Cardiac septum (tissue), 1 donor: ENCODE data around the gene TMEM154. TPM values are rescaled to one million over a fixed set of nuclear protein-coding genes. Genes with fewer than 3 reads are reported as not detected.

ENCODE experiments used
- DNase-seq: peaks from one replicate; pipeline ENCODE4 v3.0.0-alpha.2; 2020; ENCODE audit warnings: low spot score
- intact Hi-C: fragments of 100-400 bp; cut with DNase I; formaldehyde crosslinking; loops from one replicate; pipeline ENCODE4 v1.14.0; 2022
- total RNA-seq: library from RNA; stranded (reverse); fragmentation: NEBNext Ultra II Directional; extraction: Animal tissue kit (Norgen Biotek cat#: 25700); gene quantifications from one replicate; pipeline ENCODE4 v1.2.1, GENCODE V29; 2021
- donor health status: DM: no; HTN: no; CAD: no.

TMEM154 gene
- total RNA-seq, 1 donor from 2014 or later = 1.6 TPM

DNA sequence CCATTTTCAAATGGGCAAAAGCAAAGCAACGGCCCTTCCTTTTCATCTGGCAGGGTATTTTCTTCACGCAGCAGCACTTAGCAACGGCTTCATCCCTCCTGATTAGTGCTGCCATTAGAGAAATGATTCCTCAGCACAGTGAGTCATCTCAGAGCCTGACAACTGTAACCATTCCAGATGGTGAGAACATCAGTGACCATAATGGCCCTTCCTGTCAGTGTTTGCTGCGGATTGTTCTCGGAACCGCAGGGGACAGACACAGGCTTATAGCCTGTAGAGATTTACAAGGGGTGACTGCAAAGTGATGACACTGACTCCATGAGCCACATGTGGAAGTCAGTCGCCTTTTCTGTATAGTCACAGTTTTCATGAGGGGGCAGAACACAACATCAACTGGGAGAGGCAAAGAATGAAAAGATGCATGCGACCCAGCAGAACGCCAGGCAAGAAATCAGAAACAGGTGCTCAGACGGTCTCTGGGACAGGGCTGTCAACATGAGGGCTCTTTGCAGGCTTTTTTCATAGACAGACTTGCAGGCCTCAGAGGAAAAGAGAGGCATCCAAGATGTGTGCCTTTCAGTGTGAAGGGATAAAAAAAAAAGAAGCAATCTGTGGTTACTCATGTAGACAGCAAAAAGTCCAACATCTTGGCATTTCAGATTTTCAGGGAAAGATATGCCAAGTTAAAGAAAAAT is 74.0 kb downstream of the TMEM154 start:
- no peak for DNase-seq
- intact Hi-C loops = no loop called here

DNA sequence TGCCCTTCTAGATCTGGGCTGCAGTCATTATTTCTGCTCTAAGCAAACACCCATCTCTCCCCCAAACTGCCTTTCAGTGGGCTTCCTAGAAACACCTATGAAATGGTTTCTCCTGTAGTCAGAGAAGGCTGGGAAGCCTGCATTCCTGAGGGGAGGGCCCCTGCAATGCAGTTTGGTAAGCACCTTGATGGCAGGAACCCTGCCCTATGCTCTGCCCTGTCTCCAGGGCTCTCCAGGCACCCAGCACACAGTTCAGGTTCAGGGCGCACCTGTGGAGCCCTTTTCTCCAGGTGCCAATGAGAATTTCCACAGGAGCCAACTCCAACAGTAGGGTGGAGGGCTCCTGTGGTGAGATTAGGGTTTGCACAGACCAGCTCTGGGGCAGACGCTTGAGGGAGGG is 74.8 kb downstream of the TMEM154 start:
- intact Hi-C loops = no loop called here
- no peak for DNase-seq

GRCh38 chr4:152601156-152601555 is 78.6 kb downstream of the TMEM154 start:
- intact Hi-C loops = no loop called here
- DNase-seq = no peak

DNA sequence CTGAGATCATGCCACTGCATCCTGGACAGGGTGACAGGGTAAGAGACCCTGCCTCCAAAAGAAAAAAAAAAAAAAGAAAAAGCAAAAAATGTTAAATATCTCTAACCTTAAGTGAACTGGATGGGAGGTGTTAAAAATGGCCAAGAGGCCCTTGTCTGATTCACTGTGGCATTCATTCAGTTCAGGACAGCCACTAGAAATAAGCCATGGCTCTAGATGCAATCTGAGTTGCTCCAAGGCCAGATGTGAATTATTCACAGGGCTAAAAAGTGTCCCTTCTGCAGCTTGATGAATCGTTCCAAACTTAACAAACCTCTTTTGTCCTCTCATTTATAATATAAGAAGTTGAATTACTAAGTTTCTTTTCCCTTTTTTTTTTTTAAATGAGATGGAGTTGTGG is 80.2 kb downstream of the TMEM154 start:
- intact Hi-C loops = no loop called here
- no peak for DNase-seq

- DNase-seq = no peak
- intact Hi-C loops = no loop called here
Measured at GRCh38 chr4:152599095-152599494, 80.7 kb downstream of the TMEM154 start.

GRCh38 chr4:152598454-152598853 is 81.3 kb downstream of the TMEM154 start:
- intact Hi-C loops = no loop called here
- DNase-seq = no peak

DNA sequence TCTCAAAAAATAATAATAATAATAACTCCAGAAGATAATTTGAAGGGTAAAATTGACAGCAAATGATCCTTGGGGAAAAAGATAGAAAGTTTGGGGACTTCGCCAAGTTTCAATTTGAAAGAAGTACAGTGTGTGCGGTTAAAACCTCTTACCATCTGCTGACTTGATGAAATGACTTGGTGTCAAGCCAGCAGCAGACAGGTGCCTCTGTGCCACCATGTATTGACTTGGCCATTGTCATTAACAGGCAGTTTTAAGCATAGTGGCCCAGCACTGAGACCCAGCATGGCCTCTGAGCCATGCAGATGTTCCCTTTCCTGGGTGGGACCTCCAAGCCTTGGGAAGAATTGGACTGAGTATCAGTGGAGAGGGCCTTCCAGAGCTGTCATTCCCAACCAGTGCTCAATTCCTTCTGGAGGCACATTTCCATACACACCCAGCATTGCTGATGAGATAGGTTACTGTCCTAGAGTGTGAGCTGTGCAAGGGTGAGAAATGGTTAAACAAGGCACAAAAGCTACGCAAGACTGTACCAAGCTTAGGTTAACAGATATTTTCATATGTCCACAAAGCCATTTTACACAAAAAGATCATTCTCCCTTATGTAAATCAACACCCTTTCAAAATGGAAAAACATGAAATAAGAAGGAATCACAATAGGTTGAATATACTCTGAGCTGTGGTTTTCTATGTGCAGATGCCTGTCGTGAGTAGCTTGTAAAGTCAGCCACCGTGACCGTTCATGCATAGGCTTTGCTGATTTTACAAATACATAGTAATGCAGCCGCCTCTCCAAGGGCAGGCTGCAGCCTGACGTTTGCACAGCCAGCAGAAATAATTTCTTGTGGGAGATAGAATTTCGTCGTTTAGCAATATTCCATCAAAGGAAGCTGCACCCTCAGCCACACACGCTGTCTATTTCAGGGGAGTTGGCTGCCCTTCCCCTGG is 84.5 kb downstream of the TMEM154 start:
- intact Hi-C loops = no loop called here
- no peak for DNase-seq

DNA sequence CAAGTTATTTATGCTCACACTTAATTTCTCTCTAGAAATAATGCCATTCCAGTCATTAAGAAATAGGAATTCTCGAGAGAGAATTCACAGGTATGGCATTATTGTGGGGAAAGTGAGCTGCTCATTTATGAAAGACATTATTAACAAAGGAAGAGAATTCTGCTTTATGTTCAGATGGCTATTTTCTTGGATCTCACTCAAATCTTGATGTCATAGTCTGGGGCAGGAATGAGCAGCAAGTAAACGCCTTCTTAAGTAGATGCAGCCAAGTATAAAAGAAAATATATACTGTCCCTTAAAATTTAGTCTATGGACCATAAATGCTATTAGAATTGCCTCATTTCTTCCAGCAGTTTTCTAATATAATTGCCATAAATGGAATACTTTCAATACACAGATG is 85.7 kb downstream of the TMEM154 start:
- DNase-seq = no peak
- intact Hi-C loops = no loop called here

- intact Hi-C loops = no loop called here
- no peak for DNase-seq
Measured at GRCh38 chr4:152591876-152592275, 87.9 kb downstream of the TMEM154 start.

DNA sequence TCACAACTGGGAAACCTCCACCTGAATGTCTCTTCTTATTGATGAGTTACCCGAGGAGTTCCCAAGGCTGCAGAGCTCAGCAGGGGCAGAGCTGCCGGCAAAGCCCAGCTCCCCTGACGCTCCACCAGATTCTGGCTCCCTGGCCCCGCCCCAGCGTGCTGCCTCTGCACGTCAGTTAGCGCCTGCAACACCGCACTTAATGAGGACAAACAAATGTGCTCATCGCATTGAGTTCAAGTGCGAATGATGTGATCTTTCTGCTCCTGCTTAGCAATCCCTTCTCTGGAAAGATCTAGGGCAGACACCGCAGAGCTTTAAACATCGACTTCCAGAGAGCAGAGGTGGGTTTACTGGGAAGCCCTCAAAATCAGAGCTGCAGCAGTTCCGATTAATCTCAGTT is 88.4 kb downstream of the TMEM154 start:
- intact Hi-C loops = no loop called here

DNA sequence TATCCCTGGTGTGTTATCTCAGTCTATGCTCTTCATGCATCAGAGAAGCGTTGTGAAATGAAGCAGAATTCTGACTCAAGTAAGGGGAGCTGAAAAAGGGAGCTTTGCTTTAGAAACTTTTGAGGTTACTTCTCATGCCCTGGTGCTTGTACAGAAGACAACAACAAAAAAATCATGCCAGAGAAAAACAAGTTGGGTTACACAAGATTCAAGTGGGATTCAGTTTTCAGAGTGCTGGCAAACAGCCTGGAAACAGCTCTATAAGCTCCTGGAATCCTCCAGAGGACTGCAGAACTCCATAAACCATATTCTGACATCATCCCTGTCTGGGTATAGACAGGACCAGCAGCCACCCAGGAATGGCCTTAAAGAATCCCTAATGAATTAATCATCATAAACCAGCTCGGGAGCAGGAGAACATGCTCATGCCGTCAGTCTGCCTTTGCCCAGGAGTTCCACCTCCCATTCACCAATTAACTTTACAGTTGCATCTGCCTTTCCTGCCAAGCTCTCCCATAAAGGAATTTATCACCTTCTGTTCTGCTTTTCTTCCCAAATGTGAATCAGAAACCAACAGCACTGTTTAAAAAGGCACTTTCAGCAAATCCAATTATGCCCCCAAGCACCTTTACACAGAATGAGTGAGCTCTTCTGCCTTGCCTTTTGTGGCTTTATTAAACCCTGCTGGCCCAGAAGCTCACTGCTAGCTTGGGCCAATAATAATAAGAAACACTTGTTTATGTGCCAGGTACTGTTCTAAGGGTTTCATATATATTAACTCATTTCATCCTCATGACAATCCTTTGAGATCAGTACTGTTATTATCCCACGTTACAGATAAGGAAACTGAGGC is 89.4 kb downstream of the TMEM154 start:
- intact Hi-C loops = no loop called here

More for the DNA sequence above, 88.4 kb downstream of the TMEM154 start:
- DNase-seq = no peak

DNA sequence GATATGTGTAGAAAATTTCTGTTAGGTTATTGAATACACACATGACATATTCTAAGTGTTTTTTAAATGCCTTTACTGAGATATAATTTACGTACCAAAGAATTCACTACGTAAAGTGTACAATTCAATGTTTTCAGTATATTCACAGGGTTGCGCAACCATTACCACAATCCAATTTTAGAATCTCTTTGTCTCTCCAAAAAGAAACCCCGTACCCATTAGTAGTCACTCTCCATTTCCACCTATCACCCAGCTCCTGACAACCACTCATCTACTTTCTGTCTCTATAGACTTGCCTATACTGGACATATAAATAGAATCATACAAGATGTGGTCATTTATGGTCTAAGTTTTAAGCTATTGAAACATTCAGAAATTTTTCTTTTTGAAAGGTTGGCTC is 90.9 kb downstream of the TMEM154 start:
- intact Hi-C loops = no loop called here
- DNase-seq = no peak

More for the DNA sequence above, 89.4 kb downstream of the TMEM154 start:
- no peak for DNase-seq

DNA sequence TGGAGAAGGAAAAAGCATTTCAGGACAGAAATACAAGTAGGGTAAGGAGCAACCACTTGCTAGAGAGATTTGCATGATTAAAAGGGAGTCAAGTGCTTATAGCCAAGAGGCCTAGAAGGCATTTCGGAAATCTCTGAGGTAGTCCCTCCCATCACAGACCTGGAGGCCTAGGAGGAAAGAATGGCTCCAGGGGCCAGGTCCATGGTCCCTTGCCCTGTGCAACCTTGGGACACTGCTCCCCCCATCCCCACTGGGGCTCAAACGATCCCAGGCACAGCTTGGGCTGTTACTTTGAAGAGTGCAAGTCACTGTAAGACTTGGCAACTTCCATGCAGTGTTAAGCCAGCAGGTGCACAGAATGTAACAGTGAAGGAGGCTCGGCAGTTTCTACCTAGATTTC is 92.7 kb downstream of the TMEM154 start:
- DNase-seq = no peak
- intact Hi-C loops = no loop called here

DNA sequence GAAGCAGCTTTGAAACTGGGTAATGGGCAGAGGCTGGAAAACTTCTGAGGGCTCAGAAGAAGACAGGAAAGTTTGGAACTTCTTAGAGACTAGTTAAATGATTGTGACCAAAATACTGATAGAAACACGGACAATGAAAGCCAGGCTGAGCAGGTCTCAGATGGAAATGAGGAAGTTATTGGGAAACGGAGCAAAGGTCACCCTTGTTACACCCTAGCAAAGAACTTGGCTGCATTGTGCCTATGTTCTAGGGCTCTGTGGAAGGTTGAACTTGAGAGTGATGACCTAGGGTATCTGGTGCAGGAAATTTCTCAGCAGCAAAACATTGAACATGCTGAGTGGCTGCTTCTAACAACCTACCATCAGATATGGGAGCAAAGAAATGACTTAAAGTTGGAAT is 93.1 kb downstream of the TMEM154 start:
- intact Hi-C loops = no loop called here
- DNase-seq = no peak

DNA sequence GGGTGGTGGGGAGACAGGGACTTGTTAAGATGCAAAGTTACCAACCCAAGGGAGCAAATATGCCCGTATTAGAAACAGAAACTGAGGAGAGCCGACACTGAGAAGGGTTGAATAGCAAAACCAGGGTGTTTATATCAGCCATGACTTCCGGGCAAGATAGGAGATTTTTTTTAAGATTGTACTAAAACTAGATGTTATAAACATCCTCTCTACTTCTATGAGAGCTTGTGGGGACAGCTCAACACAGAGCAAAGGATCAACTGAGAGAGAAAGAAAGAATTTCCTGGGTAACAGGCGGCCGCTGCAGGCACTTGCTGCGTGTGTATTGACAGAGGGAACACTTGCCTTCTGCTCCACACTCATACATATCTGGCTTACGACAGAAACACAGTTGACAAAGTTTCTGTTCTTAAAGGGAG is 94.8 kb downstream of the TMEM154 start:
- no peak for DNase-seq
- intact Hi-C loops = no loop called here

GRCh38 chr4:152581536-152582160 is 98.1 kb downstream of the TMEM154 start:
- intact Hi-C loops = no loop called here
- no peak for DNase-seq

- intact Hi-C loops = no loop called here
- DNase-seq = no peak
Measured at GRCh38 chr4:152579916-152580315, 99.9 kb downstream of the TMEM154 start.

DNA sequence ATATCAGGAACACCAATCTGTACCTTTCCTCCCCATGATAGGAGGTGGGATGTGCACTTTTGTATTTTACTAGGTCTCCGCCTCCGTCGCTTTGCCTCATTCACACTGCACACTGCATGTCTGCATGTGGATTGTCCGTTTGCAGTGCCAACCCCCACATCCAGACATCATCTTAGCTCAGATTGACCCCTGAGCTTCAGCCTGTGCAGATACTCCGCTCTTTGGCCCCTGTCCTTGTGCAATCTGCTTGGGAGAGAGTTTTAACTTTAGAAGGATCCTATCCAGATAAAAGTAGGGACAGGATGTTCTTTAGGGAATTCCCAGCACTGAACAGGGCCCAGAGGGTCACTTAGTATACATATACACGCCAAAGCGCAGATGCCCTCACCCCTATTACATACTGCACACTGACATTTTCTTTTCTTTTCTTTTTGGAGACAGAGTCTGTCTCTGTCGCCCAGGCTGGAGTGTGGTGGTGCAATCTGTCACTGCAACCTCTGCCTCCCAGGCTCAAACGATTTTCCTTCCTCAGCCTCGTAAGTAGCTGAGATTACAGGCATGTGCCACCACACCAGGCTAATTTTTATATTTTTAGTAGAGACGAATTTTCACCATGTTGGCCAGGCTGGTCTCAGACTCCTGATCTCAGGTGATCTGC is 100.6 kb downstream of the TMEM154 start:
- intact Hi-C loops = no loop called here
- no peak for DNase-seq

GRCh38 chr4:152578670-152579069 is 101.1 kb downstream of the TMEM154 start:
- intact Hi-C loops = no loop called here
- no peak for DNase-seq
